K562 (cell line): Measurements from ENCODE around the gene HMGCL. TPM values are rescaled to one million over a fixed set of nuclear protein-coding genes. Genes with fewer than 3 reads are reported as not detected.

Source experiments
- E2F1 ChIP-seq: sonication (generic); formaldehyde crosslinking; IDR thresholded peaks from 2 replicates; pipeline ENCODE4 v1.8.1; 2023; ENCODE audit warnings: mild to moderate bottlenecking, missing genetic modification reagents, moderate library complexity
- FIP1L1 ChIP-seq: fragments of 200-400 bp; formaldehyde crosslinking; IDR thresholded peaks from 2 replicates; pipeline ENCODE4 v1.6.1; 2018; ENCODE audit warnings: mild to moderate bottlenecking, low read depth, low read length; ENCODE audit not compliant: poor library complexity, severe bottlenecking
- FOXK1 ChIP-seq: sonication (generic); formaldehyde crosslinking; IDR thresholded peaks from 2 replicates; pipeline ENCODE4 v1.8.0; 2022; ENCODE audit warnings: missing genetic modification reagents, mild to moderate bottlenecking, borderline replicate concordance
- HNRNPL ChIP-seq: fragments of 200-400 bp; formaldehyde crosslinking; IDR thresholded peaks from 2 replicates; pipeline ENCODE4 v1.6.1; 2017; ENCODE audit warnings: low read depth, mild to moderate bottlenecking, low read length
- NR1H2 ChIP-seq: sonication (generic); formaldehyde crosslinking; IDR thresholded peaks from 2 replicates; pipeline ENCODE4 v1.4.0; 2020; ENCODE audit warnings: mild to moderate bottlenecking, missing genetic modification reagents
- PML ChIP-seq: IDR thresholded peaks from 2 replicates; pipeline ENCODE4 v1.6.1; 2012; ENCODE audit warnings: low read length, inconsistent platforms
- TOE1 ChIP-seq, 2 experiments: fragments of 450-650 bp in 1 of 2; sonication (generic) in 1 of 2; formaldehyde crosslinking in 1 of 2; IDR thresholded peaks; 2 replicates each; pipeline versions ENCODE4 v1.7.1 to v1.8.0; 2016 to 2022; ENCODE audit warnings: borderline replicate concordance in 2 of 2, mild to moderate bottlenecking in 2 of 2, antibody characterized with exemption in 1 of 2, inconsistent platforms in 1 of 2, low read depth in 1 of 2, missing genetic modification reagents in 1 of 2, moderate library complexity in 1 of 2
- USF1 ChIP-seq: sonication (generic); formaldehyde crosslinking; IDR thresholded peaks from 2 replicates; pipeline ENCODE4 v1.9.0; 2022; ENCODE audit warnings: mild to moderate bottlenecking, missing genetic modification reagents
- YY1 ChIP-seq, 3 experiments: IDR thresholded peaks; 2 replicates each; pipeline ENCODE4 v1.6.1; 2011; ENCODE audit warnings: low read length in 2 of 3, mild to moderate bottlenecking in 2 of 3, moderate library complexity in 2 of 3, borderline replicate concordance in 1 of 3, control low read depth in 1 of 3, low read depth in 1 of 3; ENCODE audit not compliant: insufficient read depth in 3 of 3, insufficient replicate concordance in 2 of 3, control insufficient read depth in 1 of 3, insufficient read length in 1 of 3; ENCODE audit errors: extremely low read depth in 1 of 3
- ZBTB2 ChIP-seq: fragments of 450-650 bp; IDR thresholded peaks from 2 replicates; pipeline ENCODE4 v1.6.1; 2016; ENCODE audit warnings: antibody characterized with exemption
- ZBTB7A ChIP-seq: IDR thresholded peaks from 2 replicates; pipeline ENCODE4 v1.6.1; 2011; ENCODE audit warnings: low read depth, mild to moderate bottlenecking, low read length, moderate library complexity, borderline replicate concordance; ENCODE audit not compliant: control insufficient read depth
- ZNF407 ChIP-seq: fragments of 450-650 bp; IDR thresholded peaks from 2 replicates; pipeline ENCODE4 v1.6.1; 2016; ENCODE audit warnings: low read depth
- polyA plus RNA-seq, 8 experiments: library from polyadenylated mRNA; depleted of rRNA in 4 of 8; stranded (reverse) in 5 of 8; unstranded in 3 of 8; fragments of >200 nt; fragmentation: Nextera tagmentation in 2 of 8; fragmentation: Illumina TruSeq in 1 of 8; extraction: Ambion mirVana in 2 of 8; extraction: Trizol in 1 of 8; gene quantifications; 2 replicates each; pipeline versions ENCODE4 v1.2.1 to v1.2.3, GENCODE V29; 2011 to 2014; ENCODE audit warnings: inconsistent platforms in 1 of 8, missing spikeins in 1 of 8
- total RNA-seq, 7 experiments: library from RNA; depleted of rRNA in 6 of 7; stranded (reverse); fragments of >200 nt in 6 of 7; fragmentation: Illumina TruSeq in 2 of 7; extraction: Trizol in 2 of 7; gene quantifications; 2 replicates each; pipeline versions ENCODE4 v1.2.1 to v1.2.3, GENCODE V29; 2011 to 2021; ENCODE audit warnings: low replicate concordance in 1 of 7

HMGCL gene
- total and polyA plus RNA-seq, 9 of the 15 experiments (the other 6 are each of a cell fraction or from before 2014, with no cell fraction given) = 18.0 to 82.2 (median 24.2) TPM

- peak; percentile 94 for TF ChIP-seq TOE1 (IDR thresholded peaks at IDR 0.05; ENCODE audit: borderline replicate concordance)
- TF ChIP-seq TOE1 (CRISPR knock-in tag; IDR thresholded peaks at IDR 0.05; ENCODE audit: borderline replicate concordance, low read depth) = no peak
- no peak for TF ChIP-seq USF1 (CRISPR knock-in tag)
- TF ChIP-seq PML = peak; percentile 64; the same call in 1 of the 2 replicates
- peak; percentile 75; the same call in 1 of the 2 replicates for TF ChIP-seq NR1H2 (CRISPR knock-in tag)
- TF ChIP-seq YY1 (IDR thresholded peaks at IDR 0.05; ENCODE audit: borderline replicate concordance in 1 of 3, control insufficient read depth in 1 of 3, extremely low read depth in 1 of 3, insufficient read depth in 3 of 3, insufficient read length in 1 of 3, insufficient replicate concordance in 2 of 3, low read depth in 1 of 3, low read length in 2 of 3) = peak in 2 of 3 experiments; percentile 50 to 63
- TF ChIP-seq FIP1L1 = peak; percentile 31
- peak; percentile 90 for TF ChIP-seq ZBTB7A
- peak; percentile 93 for TF ChIP-seq HNRNPL
- peak; percentile 87; the same call in 1 of the 2 replicates for TF ChIP-seq FOXK1
- TF ChIP-seq E2F1 = peak; percentile 48; the same call in 1 of the 2 replicates
- TF ChIP-seq ZBTB2 = peak; percentile 53; the same call in 1 of the 2 replicates
- TF ChIP-seq ZNF407 = peak; percentile 95
These were observed 24.6 kb downstream of the HMGCL start, which contains the start of gene GALE (continued) for GRCh38 chr1:23800400-23801337.
